GM12878 (cell line): ENCODE measurements around the gene MRPL20. TPM values are rescaled to one million over a fixed set of nuclear protein-coding genes. Genes with fewer than 3 reads are reported as not detected.
"Not testable (repeated sequence)": the region's sequence is repeated elsewhere in the genome, so short reads cannot be mapped to it uniquely, and the experiment has no call there.

Experiments used
- ATAC-seq: fragments of 200-7000 bp; cut with Tn5 transposase; 3 replicates; pipeline ENCODE4 v1.9.1; 2020; ENCODE audit warnings: mild to moderate bottlenecking, moderate library complexity
- BruUV-seq: library from RNA; stranded (reverse); fragments of 400-500 nt; replicated peaks from 2 replicates; lab custom pipeline; 2021; lab: Mats Ljungman, UMichigan
- CTCF ChIA-PET: fragments of 300-600 bp; sonication (Branson Sonifier 250); formaldehyde crosslinking; extraction: SDS; loops from one replicate; lab custom pipeline; 2021; ENCODE audit warnings: inconsistent platforms; lab: Yijun Ruan, JAX
- POLR2A ChIA-PET: fragments of 350-600 bp; formaldehyde crosslinking; extraction: SDS; loops from one replicate; lab custom pipeline; 2021; ENCODE audit warnings: inconsistent platforms; lab: Charles Lee
- RAD21 ChIA-PET: fragments of 300-600 bp; sonication (Branson Sonifier 250); formaldehyde crosslinking; loops from one replicate; lab custom pipeline; 2023; ENCODE audit warnings: antibody characterized with exemption; ENCODE audit not compliant: unreplicated experiment; lab: Charles Lee
- SMC1A ChIA-PET: fragments of 300-600 bp; sonication (Branson Sonifier 250); formaldehyde crosslinking; loops from one replicate; lab custom pipeline; 2023; ENCODE audit not compliant: unreplicated experiment, uncharacterized antibody; lab: Charles Lee
- DNase-seq: peaks from one replicate; pipeline ENCODE4 v3.0.0-alpha.2; 2011; ENCODE audit warnings: low read depth, low spot score
- FAIRE-seq: peaks from 3 replicates; lab custom pipeline; 2011; peaks lifted over from hg19 to GRCh38; lab: Jason Lieb, UNC
- H2AFZ ChIP-seq: 2 replicates; pipeline ENCODE4 v1.6.0; 2011; ENCODE audit warnings: low read depth, low read length, control low read depth; ENCODE audit not compliant: control insufficient read depth
- H3K27ac ChIP-seq: 2 replicates; pipeline ENCODE4 v1.5.1; 2011; ENCODE audit warnings: control low read depth; ENCODE audit not compliant: control insufficient read depth, insufficient read depth
- H3K27me3 ChIP-seq, 2 experiments: replicated peaks in 1 of 2; 2 replicates each; pipeline versions ENCODE4 v1.6.0 to v1.6.1; 2011; ENCODE audit warnings: low read length in 1 of 2; ENCODE audit not compliant: control insufficient read depth in 2 of 2, insufficient read depth in 2 of 2
- H3K36me3 ChIP-seq, 2 experiments: 2 replicates each; pipeline ENCODE4 v1.5.1; 2011; ENCODE audit warnings: low read length in 1 of 2; ENCODE audit not compliant: control insufficient read depth in 2 of 2, insufficient read depth in 2 of 2
- H3K4me1 ChIP-seq: 2 replicates; pipeline ENCODE4 v1.6.1; 2011; ENCODE audit warnings: mild to moderate bottlenecking, low read length, moderate library complexity, mixed read lengths; ENCODE audit not compliant: control insufficient read depth, insufficient read depth
- H3K4me2 ChIP-seq: 2 replicates; pipeline ENCODE4 v1.6.0; 2011; ENCODE audit warnings: control low read depth; ENCODE audit not compliant: control insufficient read depth, insufficient read depth
- H3K4me3 ChIP-seq: fragments of 200-600 bp; sonication (generic); 2 replicates; pipeline ENCODE4 v1.5.1; 2016
- H3K79me2 ChIP-seq: 2 replicates; pipeline ENCODE4 v1.6.0; 2011; ENCODE audit warnings: low read length; ENCODE audit not compliant: control insufficient read depth, insufficient read depth
- H3K9ac ChIP-seq: 2 replicates; pipeline ENCODE4 v1.8.0; 2011; ENCODE audit warnings: low read length, control low read depth, mixed read lengths; ENCODE audit not compliant: control insufficient read depth, insufficient read depth
- H3K9me3 ChIP-seq: replicated peaks from 3 replicates; pipeline ENCODE4 v1.5.1; 2011; ENCODE audit warnings: mild to moderate bottlenecking, low read length; ENCODE audit not compliant: control insufficient read depth, insufficient read depth
- H4K20me1 ChIP-seq: 2 replicates; pipeline ENCODE4 v1.6.0; 2011; ENCODE audit not compliant: control insufficient read depth, insufficient read depth
- BACH1 ChIP-seq: fragments of 450-650 bp; IDR thresholded peaks from 2 replicates; pipeline ENCODE4 v1.6.1; 2017; ENCODE audit warnings: mild to moderate bottlenecking, borderline replicate concordance
- ELK1 ChIP-seq: IDR thresholded peaks from 2 replicates; pipeline ENCODE4 v1.6.1; 2012; ENCODE audit warnings: low read depth, low read length, improper control_type of control experiment
- NR2F1 ChIP-seq: fragments of 450-650 bp; conservative IDR thresholded peaks from 2 replicates; pipeline ENCODE4 v1.6.1; 2017; ENCODE audit warnings: mild to moderate bottlenecking
- NRF1 ChIP-seq: conservative IDR thresholded peaks from 2 replicates; pipeline ENCODE4 v1.6.1; 2011; ENCODE audit warnings: mild to moderate bottlenecking, low read depth, low read length, improper control_type of control experiment
- RFX5 ChIP-seq: IDR thresholded peaks from 2 replicates; pipeline ENCODE4 v1.6.1; 2011; ENCODE audit warnings: low read depth, low read length, improper control_type of control experiment
- SREBF1 ChIP-seq: IDR thresholded peaks from 2 replicates; pipeline ENCODE4 v1.6.1; 2012; ENCODE audit warnings: mild to moderate bottlenecking, low read length
- SREBF2 ChIP-seq: IDR thresholded peaks from 2 replicates; pipeline ENCODE4 v1.6.1; 2012; ENCODE audit warnings: mild to moderate bottlenecking, low read length
- SRF ChIP-seq, 2 experiments: IDR thresholded peaks; 2 replicates each; pipeline ENCODE4 v1.6.1; 2011; ENCODE audit warnings: low read depth in 2 of 2, low read length in 2 of 2, mild to moderate bottlenecking in 1 of 2, moderate library complexity in 1 of 2
- SUPT20H ChIP-seq: IDR thresholded peaks from 2 replicates; pipeline ENCODE4 v1.6.1; 2011; ENCODE audit warnings: low read depth, mild to moderate bottlenecking, low read length, moderate library complexity, borderline replicate concordance; ENCODE audit not compliant: control insufficient read depth
- YBX1 ChIP-seq: fragments of 450-650 bp; IDR thresholded peaks from 2 replicates; pipeline ENCODE4 v1.6.1; 2016; ENCODE audit warnings: antibody characterized with exemption
- ZNF207 ChIP-seq: fragments of 450-650 bp; IDR thresholded peaks from 2 replicates; pipeline ENCODE4 v1.6.1; 2014; ENCODE audit warnings: antibody characterized with exemption, mild to moderate bottlenecking, borderline replicate concordance
- WGBS: methylation state at CpG from one replicate; pipeline ENCODE4 v1.1.6; 2016; ENCODE audit warnings: low lambda C conversion rate; ENCODE audit not compliant: insufficient replicate concordance, insufficient coverage; ENCODE audit errors: missing lambda C conversion rate; 5-methylcytosine and 5-hydroxymethylcytosine counted together
- in situ Hi-C: fragments of 300-500 bp; cut with MboI; formaldehyde crosslinking; loops from 9 replicates; pipeline ENCODE4 v1.14.3; 2018; ENCODE audit warnings: mixed read lengths
- intact Hi-C: fragments of 100-400 bp; cut with micrococcal nuclease; formaldehyde crosslinking; loops from one replicate; pipeline ENCODE4 v1.14.2; 2022; ENCODE audit not compliant: unreplicated experiment
- polyA plus RNA-seq, 11 experiments: library from polyadenylated mRNA; depleted of rRNA in 4 of 11; unstranded in 6 of 11; stranded (reverse) in 5 of 11; fragments of >200 nt; fragmentation: Nextera tagmentation in 4 of 11; fragmentation: Illumina TruSeq in 1 of 11; extraction: Ambion mirVana in 4 of 11; extraction: Trizol in 1 of 11; gene quantifications; 1 replicate in 1 of 11; 2 replicates in 10 of 11; pipeline versions ENCODE4 v1.2.1 to v1.2.3, GENCODE V29; 2011 to 2016; ENCODE audit warnings: inconsistent platforms in 2 of 11, missing spikeins in 2 of 11, low read depth in 1 of 11
- total RNA-seq, 4 experiments: library from RNA; depleted of rRNA in 3 of 4; stranded (reverse); fragments of >200 nt in 3 of 4; fragmentation: Illumina TruSeq in 1 of 4; extraction: Trizol in 1 of 4; gene quantifications; 2 replicates each; pipeline versions ENCODE4 v1.2.1 to v1.2.3, GENCODE V29; 2013 to 2021

The MRPL20 gene
- total and polyA plus RNA-seq, 10 of the 15 experiments (the other 5 are each of a cell fraction or from before 2014, with no cell fraction given): 129 to 525 (median 255) TPM

- SMC1A ChIA-PET, H2AFZ ChIP-seq, H3K4me1 ChIP-seq, H4K20me1 ChIP-seq, RAD21 ChIA-PET, FAIRE-seq, POLR2A ChIA-PET, CTCF ChIA-PET, H3K36me3 ChIP-seq, H3K27me3 ChIP-seq, BruUV-seq, H3K9me3 ChIP-seq, H3K4me2 ChIP-seq, H3K9ac ChIP-seq, ATAC-seq, intact Hi-C loops, H3K79me2 ChIP-seq, in situ Hi-C loops, H3K4me3 ChIP-seq, H3K27ac ChIP-seq, DNase-seq: not testable (repeated sequence)
- WGBS: 66% methylated on average over 27 of the region's 41 CpGs
These were observed 47.4 kb upstream of the MRPL20 start for GRCh38 chr1:1454286-1455056.

GRCh38 chr1:1452882-1453281, 45.8 kb upstream of the MRPL20 start:
- no TSS peak for BruUV-seq
- in situ Hi-C loops (no loop called here), intact Hi-C loops (no loop called here)
- no peak for FAIRE-seq
- ChIA-PET POLR2A (no interaction called here), SMC1A (no interaction called here), RAD21 (no interaction called here), CTCF (no interaction called here)
- no peaks in the 10 kb centered on the region for H3K9me3 ChIP-seq
- 61% methylated on average over 16 of the region's 16 CpGs for WGBS
- no peaks in the 10 kb centered on the region for H3K79me2 ChIP-seq
- H3K27ac ChIP-seq: no peak overlapping the region
- H3K4me2 ChIP-seq: no peak overlapping the region
- H3K36me3 ChIP-seq: no peaks in the 10 kb centered on the region
- no peak for ATAC-seq
- TF ChIP-seq NR2F1 (no peak), SRF (IDR thresholded peaks at IDR 0.05; ENCODE audit: low read depth in 2 of 2, low read length in 2 of 2) (no peak), NRF1 (no peak), BACH1 (no peak), YBX1 (no peak), ELK1 (no peak), SREBF1 (no peak), SUPT20H (no peak), ZNF207 (no peak), RFX5 (no peak), SREBF2 (no peak)
- H3K27me3 ChIP-seq: no peaks in the 10 kb centered on the region
- no peaks in the 10 kb centered on the region for H3K4me1 ChIP-seq
- no peaks in the 10 kb centered on the region for H4K20me1 ChIP-seq
- H3K4me3 ChIP-seq: no peak overlapping the region
- no peak overlapping the region for H3K9ac ChIP-seq
- H2AFZ ChIP-seq: no peak overlapping the region
- no peak for DNase-seq

GRCh38 chr1:1452365-1452739, 45.3 kb upstream of the MRPL20 start:
- H4K20me1 ChIP-seq, RAD21 ChIA-PET, H3K9ac ChIP-seq, H3K27me3 ChIP-seq, CTCF ChIA-PET, BruUV-seq, H3K4me3 ChIP-seq, intact Hi-C loops, H3K9me3 ChIP-seq, H3K79me2 ChIP-seq, H2AFZ ChIP-seq, H3K4me2 ChIP-seq, H3K36me3 ChIP-seq, FAIRE-seq, POLR2A ChIA-PET, ATAC-seq, in situ Hi-C loops, H3K27ac ChIP-seq, H3K4me1 ChIP-seq, SMC1A ChIA-PET, DNase-seq: not testable (repeated sequence)
- WGBS: 39% methylated on average over 8 of the region's 8 CpGs
